Astrocyte (in vitro differentiated cells and primary cell): ENCODE data around the gene POT1.

Experiments
- CTCF ChIP-seq: IDR thresholded peaks from 2 replicates; pipeline ENCODE4 v1.5.1; 2011; ENCODE audit warnings: low read depth, mild to moderate bottlenecking, inconsistent platforms, low read length, moderate library complexity; ENCODE audit not compliant: insufficient read depth
- EZH2 ChIP-seq: IDR thresholded peaks from 2 replicates; pipeline ENCODE4 v1.6.1; 2012; ENCODE audit warnings: mild to moderate bottlenecking, low read length, inconsistent platforms; ENCODE audit not compliant: insufficient read depth

DNA sequence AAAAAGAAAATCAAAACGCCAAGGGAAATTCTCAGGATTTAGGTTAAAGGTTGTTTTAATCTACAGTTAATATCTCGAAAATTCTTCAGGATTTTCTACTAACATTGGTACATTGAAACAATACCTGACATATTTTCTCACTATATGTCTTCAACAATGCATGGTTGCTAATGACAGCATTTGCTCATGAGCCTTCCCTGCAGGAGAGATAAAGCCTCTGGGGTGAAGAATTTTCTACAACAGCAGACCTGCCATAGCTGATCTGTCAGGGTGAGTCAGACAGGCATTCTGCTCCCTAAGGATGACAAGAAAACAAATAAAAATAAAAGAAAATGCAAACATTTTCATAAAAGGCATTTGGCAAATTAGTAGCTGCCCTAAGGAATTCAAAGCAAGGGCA lies 152.4 kb downstream of the POT1 start:
- TF ChIP-seq CTCF (no peak), EZH2 (no peak)
